HepG2 (cell line): ENCODE data around the gene AKAP7. TPM values are rescaled to one million over a fixed set of nuclear protein-coding genes. Genes with fewer than 3 reads are reported as not detected.

Source experiments
- ATAC-seq: fragments of 200-7000 bp; cut with Tn5 transposase; 3 replicates; pipeline ENCODE4 v1.9.1; 2020; ENCODE audit warnings: mild to moderate bottlenecking, moderate library complexity
- BruUV-seq: library from RNA; stranded (reverse); fragments of 400-500 nt; replicated peaks from 2 replicates; lab custom pipeline; 2021; lab: Mats Ljungman, UMichigan
- CTCF ChIA-PET: fragments of 300-600 bp; formaldehyde crosslinking; extraction: SDS; loops from one replicate; lab custom pipeline; 2021; ENCODE audit warnings: low total read pairs, inconsistent platforms, low intra/inter-chr PET ratio; lab: Yijun Ruan, JAX
- POLR2A ChIA-PET: fragments of 350-600 bp; sonication (Branson Sonifier 250); formaldehyde crosslinking; loops from one replicate; lab custom pipeline; 2020; ENCODE audit warnings: antibody characterized with exemption, inconsistent platforms; lab: Yijun Ruan, JAX
- DNase-seq: peaks from one replicate; pipeline ENCODE4 v3.0.0-alpha.2; 2015; ENCODE audit warnings: low spot score
- FAIRE-seq: peaks from 3 replicates; lab custom pipeline; 2011; peaks lifted over from hg19 to GRCh38; lab: Jason Lieb, UNC
- H2AFZ ChIP-seq: one replicate; pipeline ENCODE4 v1.6.1; 2011; ENCODE audit warnings: low read length, inconsistent platforms
- H3K27ac ChIP-seq: fragments of 300-600 bp; 3 replicates; pipeline ENCODE4 v1.8.0; 2011; ENCODE audit warnings: mixed run types, mild to moderate bottlenecking, mixed read lengths, low read length, inconsistent platforms; ENCODE audit not compliant: insufficient read depth; ENCODE audit errors: extremely low read length
- H3K27me3 ChIP-seq, 2 experiments: fragments of 200-600 bp in 1 of 2; 2 replicates in 1 of 2; 3 replicates in 1 of 2; pipeline versions ENCODE4 v1.6.0 to v1.8.0; 2011; ENCODE audit warnings: low read length in 2 of 2, mild to moderate bottlenecking in 2 of 2, moderate library complexity in 2 of 2, inconsistent platforms in 1 of 2; ENCODE audit not compliant: insufficient read depth in 2 of 2, control insufficient read depth in 1 of 2
- H3K36me3 ChIP-seq, 2 experiments: fragments of 200-600 bp in 1 of 2; replicated peaks in 1 of 2; 2 replicates in 1 of 2; 3 replicates in 1 of 2; pipeline versions ENCODE4 v1.5.1 to v1.8.0; 2011; ENCODE audit warnings: low read length in 2 of 2, inconsistent platforms in 1 of 2; ENCODE audit not compliant: insufficient read depth in 2 of 2, control insufficient read depth in 1 of 2
- H3K4me1 ChIP-seq: 2 replicates; pipeline ENCODE4 v1.5.1; 2012; ENCODE audit warnings: low read length, inconsistent platforms; ENCODE audit not compliant: insufficient read depth
- H3K4me2 ChIP-seq: 2 replicates; pipeline ENCODE4 v1.6.0; 2011; ENCODE audit warnings: low read depth, low read length, inconsistent platforms
- H3K4me3 ChIP-seq, 3 experiments: fragments of 200-600 bp in 1 of 3; sonication (generic), shearing (Covaris generic) in 1 of 3; replicated peaks in 1 of 3; 2 replicates each; pipeline ENCODE4 v1.5.1; 2011 to 2016; ENCODE audit warnings: low read length in 3 of 3, inconsistent platforms in 2 of 3, low read depth in 2 of 3, mild to moderate bottlenecking in 2 of 3, control low read depth in 1 of 3, mixed read lengths in 1 of 3; ENCODE audit not compliant: insufficient read depth in 1 of 3
- H3K79me2 ChIP-seq: one replicate; pipeline ENCODE4 v1.6.1; 2011; ENCODE audit warnings: low read length, inconsistent platforms; ENCODE audit not compliant: insufficient read depth
- H3K9ac ChIP-seq: 2 replicates; pipeline ENCODE4 v1.6.0; 2011; ENCODE audit warnings: mild to moderate bottlenecking, low read depth, low read length, inconsistent platforms; ENCODE audit not compliant: insufficient read depth
- H3K9me3 ChIP-seq: 2 replicates; pipeline ENCODE4 v1.5.1; 2012; ENCODE audit warnings: mild to moderate bottlenecking, low read length
- H4K20me1 ChIP-seq: 2 replicates; pipeline ENCODE4 v1.6.0; 2011; ENCODE audit warnings: inconsistent platforms, mild to moderate bottlenecking, low read length, moderate library complexity; ENCODE audit not compliant: insufficient read depth
- EP300 ChIP-seq, 3 experiments: sonication (generic) in 1 of 3; formaldehyde crosslinking in 1 of 3; IDR thresholded peaks; 2 replicates each; pipeline versions ENCODE4 v1.5.1 to v1.6.1; 2011 to 2020; ENCODE audit warnings: low read depth in 2 of 3, low read length in 2 of 3, borderline replicate concordance in 1 of 3, improper control_type of control experiment in 1 of 3, mild to moderate bottlenecking in 1 of 3, missing genetic modification reagents in 1 of 3, moderate library complexity in 1 of 3
- HNF4A ChIP-seq: sonication (generic); formaldehyde crosslinking; IDR thresholded peaks from 2 replicates; pipeline ENCODE4 v1.4.0; 2020; ENCODE audit warnings: missing genetic modification reagents
- HNRNPUL1 ChIP-seq: fragments of 200-400 bp; formaldehyde crosslinking; IDR thresholded peaks from 2 replicates; pipeline ENCODE4 v1.6.1; 2017; ENCODE audit warnings: low read depth, mild to moderate bottlenecking, low read length, moderate library complexity
- MED1 ChIP-seq: sonication (generic); formaldehyde crosslinking; IDR thresholded peaks from 2 replicates; pipeline ENCODE4 v1.4.0; 2020; ENCODE audit warnings: missing genetic modification reagents
- MIER3 ChIP-seq: IDR thresholded peaks from 2 replicates; pipeline ENCODE4 v1.6.1; 2016; ENCODE audit warnings: missing compliant biosample characterization, borderline replicate concordance
- ONECUT2 ChIP-seq: sonication (generic); formaldehyde crosslinking; IDR thresholded peaks from 2 replicates; pipeline ENCODE4 v1.4.0; 2020; ENCODE audit warnings: missing genetic modification reagents
- RBM39 ChIP-seq: fragments of 200-400 bp; formaldehyde crosslinking; IDR thresholded peaks from one replicate; pipeline ENCODE4 v1.6.1; 2018; ENCODE audit warnings: antibody characterized with exemption, mild to moderate bottlenecking, low read depth, low read length; ENCODE audit not compliant: poor library complexity, severe bottlenecking
- RNF2 ChIP-seq: fragments of 450-650 bp; conservative IDR thresholded peaks from 2 replicates; pipeline ENCODE4 v1.6.1; 2016; ENCODE audit warnings: low read depth
- SOX13 ChIP-seq, 3 experiments: fragments of 450-650 bp in 1 of 3; sonication (generic) in 1 of 3; formaldehyde crosslinking in 1 of 3; IDR thresholded peaks in 2 of 3; conservative IDR thresholded peaks in 1 of 3; 2 replicates each; pipeline versions ENCODE4 v1.5.0 to v1.6.1; 2016 to 2020; ENCODE audit warnings: antibody characterized with exemption in 1 of 3, mild to moderate bottlenecking in 1 of 3, missing compliant biosample characterization in 1 of 3, missing genetic modification reagents in 1 of 3, moderate library complexity in 1 of 3
- ZNF530 ChIP-seq: sonication (generic); formaldehyde crosslinking; IDR thresholded peaks from 2 replicates; pipeline ENCODE4 v1.5.0; 2020; ENCODE audit warnings: low read depth, mild to moderate bottlenecking, missing genetic modification reagents
- WGBS: methylation state at CpG from one replicate; pipeline ENCODE4 v1.1.6; 2017; ENCODE audit warnings: low lambda C conversion rate; 5-methylcytosine and 5-hydroxymethylcytosine counted together
- in situ Hi-C: cut with HindIII; loops from 2 replicates; pipeline ENCODE4 v1.10.0; 2017; ENCODE audit warnings: low pct_unique_long_range_greater_than_20kb; ENCODE audit not compliant: extremely low pct_ligation_motif_present
- intact Hi-C: fragments of 100-400 bp; cut with micrococcal nuclease; formaldehyde crosslinking; loops from one replicate; pipeline ENCODE4 v1.10.0; 2022; ENCODE audit not compliant: unreplicated experiment
- polyA plus RNA-seq, 8 experiments: library from polyadenylated mRNA; depleted of rRNA in 3 of 8; stranded (reverse) in 7 of 8; unstranded in 1 of 8; fragments of >200 nt; fragmentation: Illumina TruSeq in 4 of 8; extraction: Trizol in 4 of 8; gene quantifications; 2 replicates each; pipeline versions ENCODE4 v1.2.1 to v1.2.3, GENCODE V29; 2011 to 2016; ENCODE audit warnings: low read depth in 4 of 8, missing spikeins in 1 of 8, mixed read lengths in 1 of 8; ENCODE audit not compliant: insufficient read depth in 1 of 8
- total RNA-seq, 5 experiments: library from RNA; depleted of rRNA; stranded (reverse); fragments of >200 nt; fragmentation: Illumina TruSeq; extraction: Trizol; gene quantifications; 2 replicates each; pipeline ENCODE4 v1.2.3, GENCODE V29; 2016; ENCODE audit warnings: low read depth in 1 of 5
- TF ChIP-seq, protein P1 (sequence below): IDR thresholded peaks from 2 replicates; pipeline ENCODE4 v1.4.0; 2020; ENCODE audit warnings: mild to moderate bottlenecking, missing genetic modification reagents
- TF ChIP-seq, protein P2 (sequence below): sonication (generic); formaldehyde crosslinking; IDR thresholded peaks from 2 replicates; pipeline ENCODE4 v1.4.0; 2020; ENCODE audit warnings: missing genetic modification reagents, mild to moderate bottlenecking, borderline replicate concordance
- TF ChIP-seq, protein P3 (sequence below): sonication (generic); formaldehyde crosslinking; IDR thresholded peaks from 2 replicates; pipeline ENCODE4 v1.5.0; 2020; ENCODE audit warnings: missing genetic modification reagents

Gene AKAP7
- total and polyA plus RNA-seq, 2 of the 13 experiments (the other 11 are each of a cell fraction or from before 2014, with no cell fraction given), result 3.6 to 11.7 TPM

DNA sequence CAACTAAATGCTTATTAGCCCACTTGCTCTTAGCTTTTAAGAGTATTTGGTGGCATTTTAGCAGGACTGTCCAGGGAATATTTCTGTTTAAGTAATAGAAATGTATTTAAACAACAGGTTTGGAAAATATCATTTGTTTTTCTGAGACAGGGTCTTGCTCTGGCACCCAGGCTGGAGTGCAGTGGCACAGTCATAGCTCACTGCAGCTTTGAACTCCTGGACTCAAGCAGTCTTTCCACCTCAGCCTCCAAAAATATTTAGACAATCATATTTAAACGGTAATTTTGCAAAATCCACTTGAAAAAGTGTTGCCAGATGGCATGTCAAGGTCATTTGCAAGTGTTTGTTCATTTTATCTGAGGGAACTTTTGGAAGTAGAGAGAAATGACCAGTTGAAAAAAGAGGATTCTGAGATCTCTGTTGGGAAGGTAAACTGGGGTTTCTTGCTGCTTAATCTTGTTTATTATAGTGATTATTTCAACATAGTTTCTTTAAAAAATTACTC is 25.0 kb downstream of the AKAP7 start:
- Histone ChIP-seq H3K4me3 (no peak overlapping the region), H3K4me2 (no peak overlapping the region), H3K9ac (no peak overlapping the region), H3K36me3 (no peaks in the 10 kb centered on the region), H4K20me1 (no peaks in the 10 kb centered on the region), H3K79me2 (peaks cover 1% of the 10 kb centered on the region), H3K4me1 (peaks cover 28% of the 10 kb centered on the region), H3K27me3 (no peaks in the 10 kb centered on the region), H3K9me3 (no peaks in the 10 kb centered on the region), H3K27ac (peak overlapping the region; percentile 51), H2AFZ (no peak overlapping the region)
- in situ Hi-C loops (no loop called here), intact Hi-C loops (no loop called here)
- 3% methylated on average over 1 of the region's 1 CpG for WGBS
- CTCF ChIA-PET, result no interaction called here
- ATAC-seq (peak; percentile 54; the same call in 2 of the 3 replicates), FAIRE-seq (no peak), DNase-seq (peak; percentile 55)
- BruUV-seq, result no TSS peak
- POLR2A ChIA-PET, result no interaction called here
- TF ChIP-seq, protein P1, sequence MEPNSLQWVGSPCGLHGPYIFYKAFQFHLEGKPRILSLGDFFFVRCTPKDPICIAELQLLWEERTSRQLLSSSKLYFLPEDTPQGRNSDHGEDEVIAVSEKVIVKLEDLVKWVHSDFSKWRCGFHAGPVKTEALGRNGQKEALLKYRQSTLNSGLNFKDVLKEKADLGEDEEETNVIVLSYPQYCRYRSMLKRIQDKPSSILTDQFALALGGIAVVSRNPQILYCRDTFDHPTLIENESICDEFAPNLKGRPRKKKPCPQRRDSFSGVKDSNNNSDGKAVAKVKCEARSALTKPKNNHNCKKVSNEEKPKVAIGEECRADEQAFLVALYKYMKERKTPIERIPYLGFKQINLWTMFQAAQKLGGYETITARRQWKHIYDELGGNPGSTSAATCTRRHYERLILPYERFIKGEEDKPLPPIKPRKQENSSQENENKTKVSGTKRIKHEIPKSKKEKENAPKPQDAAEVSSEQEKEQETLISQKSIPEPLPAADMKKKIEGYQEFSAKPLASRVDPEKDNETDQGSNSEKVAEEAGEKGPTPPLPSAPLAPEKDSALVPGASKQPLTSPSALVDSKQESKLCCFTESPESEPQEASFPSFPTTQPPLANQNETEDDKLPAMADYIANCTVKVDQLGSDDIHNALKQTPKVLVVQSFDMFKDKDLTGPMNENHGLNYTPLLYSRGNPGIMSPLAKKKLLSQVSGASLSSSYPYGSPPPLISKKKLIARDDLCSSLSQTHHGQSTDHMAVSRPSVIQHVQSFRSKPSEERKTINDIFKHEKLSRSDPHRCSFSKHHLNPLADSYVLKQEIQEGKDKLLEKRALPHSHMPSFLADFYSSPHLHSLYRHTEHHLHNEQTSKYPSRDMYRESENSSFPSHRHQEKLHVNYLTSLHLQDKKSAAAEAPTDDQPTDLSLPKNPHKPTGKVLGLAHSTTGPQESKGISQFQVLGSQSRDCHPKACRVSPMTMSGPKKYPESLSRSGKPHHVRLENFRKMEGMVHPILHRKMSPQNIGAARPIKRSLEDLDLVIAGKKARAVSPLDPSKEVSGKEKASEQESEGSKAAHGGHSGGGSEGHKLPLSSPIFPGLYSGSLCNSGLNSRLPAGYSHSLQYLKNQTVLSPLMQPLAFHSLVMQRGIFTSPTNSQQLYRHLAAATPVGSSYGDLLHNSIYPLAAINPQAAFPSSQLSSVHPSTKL (CRISPR knock-in tag), result 0 out of 2 replicates have a peak, but pooled peaks have one; percentile 19
- TF ChIP-seq HNRNPUL1, result no peak
- peak; percentile 37 for TF ChIP-seq HNF4A (CRISPR knock-in tag)
- TF ChIP-seq SOX13 (IDR thresholded peaks at IDR 0.05), result no peak
- peak in 1 of 2 experiments; percentile 47; a peak in 1 of 4 replicates for TF ChIP-seq SOX13 (CRISPR knock-in tag; conservative IDR thresholded peaks at IDR 0.05 in 1 of 2, IDR thresholded peaks at IDR 0.05 in 1 of 2)
- no peak for TF ChIP-seq ONECUT2 (CRISPR knock-in tag)
- no peak for TF ChIP-seq RBM39
- TF ChIP-seq EP300 (IDR thresholded peaks at IDR 0.05; ENCODE audit: low read depth in 2 of 2, low read length in 2 of 2), result peak in 1 of 2 experiments; percentile 16; a peak in 1 of 4 replicates
- no peak for TF ChIP-seq EP300 (CRISPR knock-in tag; IDR thresholded peaks at IDR 0.05; ENCODE audit: borderline replicate concordance)
- TF ChIP-seq RNF2, result no peak
- 0 out of 2 replicates have a peak, but pooled peaks have one; percentile 25 for TF ChIP-seq MED1
- no peak for TF ChIP-seq ZNF530 (CRISPR knock-in tag)
- TF ChIP-seq, protein P2, sequence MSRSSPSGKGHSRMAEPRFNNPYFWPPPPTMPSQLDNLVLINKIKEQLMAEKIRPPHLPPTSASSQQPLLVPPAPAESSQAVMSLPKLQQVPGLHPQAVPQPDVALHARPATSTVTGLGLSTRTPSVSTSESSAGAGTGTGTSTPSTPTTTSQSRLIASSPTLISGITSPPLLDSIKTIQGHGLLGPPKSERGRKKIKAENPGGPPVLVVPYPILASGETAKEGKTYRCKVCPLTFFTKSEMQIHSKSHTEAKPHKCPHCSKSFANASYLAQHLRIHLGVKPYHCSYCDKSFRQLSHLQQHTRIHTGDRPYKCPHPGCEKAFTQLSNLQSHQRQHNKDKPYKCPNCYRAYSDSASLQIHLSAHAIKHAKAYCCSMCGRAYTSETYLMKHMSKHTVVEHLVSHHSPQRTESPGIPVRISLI, result peak; percentile 45; the same call in 1 of the 2 replicates
- TF ChIP-seq, protein P3, sequence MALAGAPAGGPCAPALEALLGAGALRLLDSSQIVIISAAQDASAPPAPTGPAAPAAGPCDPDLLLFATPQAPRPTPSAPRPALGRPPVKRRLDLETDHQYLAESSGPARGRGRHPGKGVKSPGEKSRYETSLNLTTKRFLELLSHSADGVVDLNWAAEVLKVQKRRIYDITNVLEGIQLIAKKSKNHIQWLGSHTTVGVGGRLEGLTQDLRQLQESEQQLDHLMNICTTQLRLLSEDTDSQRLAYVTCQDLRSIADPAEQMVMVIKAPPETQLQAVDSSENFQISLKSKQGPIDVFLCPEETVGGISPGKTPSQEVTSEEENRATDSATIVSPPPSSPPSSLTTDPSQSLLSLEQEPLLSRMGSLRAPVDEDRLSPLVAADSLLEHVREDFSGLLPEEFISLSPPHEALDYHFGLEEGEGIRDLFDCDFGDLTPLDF (CRISPR knock-in tag), result peak; percentile 55; the same call in 1 of the 2 replicates
- no peak for TF ChIP-seq MIER3
